Neuron (in vitro differentiated cells): ENCODE data around the gene CREBBP.

ENCODE experiments used
- H2AFZ ChIP-seq: one replicate; pipeline ENCODE4 v1.6.1; 2013; ENCODE audit warnings: low read depth, mild to moderate bottlenecking, inconsistent platforms, low read length, moderate library complexity
- H3K27me3 ChIP-seq: one replicate; pipeline ENCODE4 v1.6.1; 2013; ENCODE audit warnings: low read length; ENCODE audit not compliant: insufficient read depth
- H3K36me3 ChIP-seq: one replicate; pipeline ENCODE4 v1.6.1; 2013; ENCODE audit warnings: low read length; ENCODE audit not compliant: insufficient read depth
- H3K4me1 ChIP-seq: one replicate; pipeline ENCODE4 v1.6.1; 2013; ENCODE audit warnings: low read length; ENCODE audit not compliant: insufficient read depth
- H3K4me3 ChIP-seq: 2 replicates; pipeline ENCODE4 v1.5.1; 2013; ENCODE audit warnings: mild to moderate bottlenecking, low read length, moderate library complexity
- H3K9me3 ChIP-seq: one replicate; pipeline ENCODE4 v1.6.1; 2013; ENCODE audit warnings: low read length

Gene CREBBP

DNA sequence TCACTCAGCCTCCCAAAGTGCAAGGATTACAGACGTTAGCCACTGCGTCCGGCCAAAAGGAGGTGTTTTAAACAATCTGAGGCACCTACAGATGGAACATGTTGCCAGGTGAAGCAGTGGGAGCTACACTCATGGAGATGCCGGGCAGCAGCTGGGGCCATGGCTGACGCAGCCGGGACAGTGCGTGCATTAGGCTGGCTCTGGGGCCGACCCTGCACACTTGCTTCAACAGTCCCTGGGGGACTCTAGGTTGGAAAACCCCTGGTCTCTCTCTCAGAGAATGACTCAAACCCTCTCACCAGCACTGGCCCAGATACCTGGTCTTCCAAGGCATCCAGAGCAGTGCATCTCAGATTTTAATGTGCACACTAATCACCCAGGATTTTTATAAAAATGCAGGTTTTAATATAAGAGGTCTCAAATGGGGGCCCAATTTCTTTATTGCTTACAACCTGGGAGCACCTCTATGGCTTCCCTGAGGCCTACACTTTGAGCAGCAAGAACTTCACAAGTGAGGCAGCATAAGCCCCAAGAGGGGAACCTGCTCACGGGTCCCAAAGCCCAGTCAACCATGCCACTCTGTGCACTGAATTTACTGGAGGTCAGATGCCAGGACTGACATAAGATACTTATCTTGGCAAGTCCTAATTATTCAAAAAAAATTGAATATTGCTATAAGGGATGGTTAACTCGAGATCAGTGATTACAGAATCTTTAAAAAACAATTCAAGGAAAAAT lies 92.4 kb downstream of the CREBBP start:
- Histone ChIP-seq H3K36me3 (peaks cover 51% of the 10 kb centered on the region), H3K27me3 (no peaks in the 10 kb centered on the region), H2AFZ (no peak overlapping the region), H3K4me1 (no peaks in the 10 kb centered on the region), H3K9me3 (no peaks in the 10 kb centered on the region), H3K4me3 (no peak overlapping the region)

DNA sequence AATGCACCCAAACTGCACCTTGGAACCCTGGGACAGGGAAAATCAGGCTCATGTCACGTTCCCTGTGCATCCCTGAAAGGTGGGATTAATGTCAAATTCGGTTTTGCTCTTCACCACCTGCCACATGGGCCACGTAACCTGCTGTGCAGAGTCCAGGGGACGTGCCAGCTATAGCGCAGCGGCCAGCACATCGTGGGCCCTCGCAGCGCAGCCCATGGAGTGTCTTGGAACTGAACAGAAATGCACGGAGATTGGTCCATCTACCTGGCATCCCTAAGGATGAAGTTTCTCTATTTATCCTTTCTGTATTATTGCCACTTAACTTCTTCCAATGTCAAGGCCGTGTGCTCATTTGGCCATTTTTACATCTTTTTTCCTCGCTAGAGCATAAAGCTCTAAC lies 95.1 kb downstream of the CREBBP start:
- Histone ChIP-seq H3K36me3 (peaks cover 53% of the 10 kb centered on the region), H3K4me3 (no peak overlapping the region), H3K27me3 (no peaks in the 10 kb centered on the region), H3K9me3 (no peaks in the 10 kb centered on the region), H3K4me1 (no peaks in the 10 kb centered on the region), H2AFZ (no peak overlapping the region)

DNA sequence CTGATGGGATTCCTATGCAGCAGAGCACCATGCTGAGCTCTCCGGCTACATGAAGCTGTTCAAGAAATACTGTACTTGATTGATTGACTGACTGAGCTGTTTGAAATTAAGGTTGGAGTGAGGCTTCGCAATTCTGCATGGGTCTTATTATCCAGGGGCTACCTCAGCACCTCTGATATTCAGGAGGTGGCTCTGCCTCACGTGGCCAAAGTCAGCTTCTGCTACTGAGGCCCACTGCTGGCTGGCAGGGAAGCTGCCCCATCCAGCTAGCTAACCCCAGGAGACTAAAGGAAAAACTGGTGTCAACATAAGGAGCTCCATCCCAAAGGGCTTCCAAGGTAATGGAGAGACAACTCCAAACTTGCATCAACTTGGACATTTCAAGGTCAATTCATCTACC lies 97.0 kb downstream of the CREBBP start:
- Histone ChIP-seq H3K4me3 (no peak overlapping the region), H3K4me1 (no peaks in the 10 kb centered on the region), H3K27me3 (no peaks in the 10 kb centered on the region), H3K36me3 (peaks cover 61% of the 10 kb centered on the region), H3K9me3 (no peaks in the 10 kb centered on the region), H2AFZ (no peak overlapping the region)

DNA sequence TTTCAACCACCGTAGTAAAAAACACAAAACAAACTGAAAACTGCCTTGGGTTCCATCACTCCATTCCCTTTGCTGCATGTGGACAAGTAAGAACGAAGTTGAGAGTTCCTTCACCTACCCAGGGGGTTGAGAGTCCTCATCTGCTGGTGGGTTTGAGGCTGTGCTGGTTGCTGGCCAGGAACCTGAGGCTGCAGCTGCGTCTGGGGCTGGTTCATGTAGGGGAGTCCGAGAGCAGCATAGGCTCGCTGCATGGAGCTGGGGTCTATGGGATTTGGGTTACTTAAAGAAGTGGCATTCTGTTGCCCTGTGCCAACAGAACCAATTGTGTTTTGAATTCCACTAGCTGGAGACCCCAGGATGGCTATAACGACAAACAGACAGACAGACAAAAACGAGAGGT lies 97.9 kb downstream of the CREBBP start:
- H3K4me3 ChIP-seq: no peak overlapping the region
- peaks cover 69% of the 10 kb centered on the region for H3K36me3 ChIP-seq
- no peaks in the 10 kb centered on the region for H3K4me1 ChIP-seq

DNA sequence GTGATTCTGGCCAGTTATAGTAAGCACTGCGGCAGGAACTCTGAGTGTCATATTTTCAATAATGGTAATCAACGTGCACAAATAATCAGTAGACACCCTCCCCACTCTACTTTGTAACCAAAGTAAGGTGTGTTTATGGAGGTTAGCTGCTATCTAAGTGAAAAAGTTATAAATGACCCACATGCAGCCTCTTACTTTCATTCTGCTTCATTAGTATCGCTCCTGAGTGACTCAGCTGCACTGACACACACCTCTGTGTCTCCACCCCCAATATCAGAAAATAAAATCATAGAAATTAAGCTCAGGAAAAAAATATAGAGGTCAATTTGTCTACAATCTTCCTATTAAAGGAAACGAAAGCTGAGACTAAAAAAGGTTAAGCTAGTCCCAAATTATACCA lies 99.1 kb downstream of the CREBBP start:
- Histone ChIP-seq H3K36me3 (peaks cover 75% of the 10 kb centered on the region), H3K4me3 (no peak overlapping the region), H2AFZ (no peak overlapping the region), H3K9me3 (no peaks in the 10 kb centered on the region), H3K4me1 (no peaks in the 10 kb centered on the region), H3K27me3 (no peaks in the 10 kb centered on the region)

More for the DNA sequence above, 97.9 kb downstream of the CREBBP start:
- Histone ChIP-seq H3K27me3 (no peaks in the 10 kb centered on the region), H3K9me3 (no peaks in the 10 kb centered on the region), H2AFZ (no peak overlapping the region)

DNA sequence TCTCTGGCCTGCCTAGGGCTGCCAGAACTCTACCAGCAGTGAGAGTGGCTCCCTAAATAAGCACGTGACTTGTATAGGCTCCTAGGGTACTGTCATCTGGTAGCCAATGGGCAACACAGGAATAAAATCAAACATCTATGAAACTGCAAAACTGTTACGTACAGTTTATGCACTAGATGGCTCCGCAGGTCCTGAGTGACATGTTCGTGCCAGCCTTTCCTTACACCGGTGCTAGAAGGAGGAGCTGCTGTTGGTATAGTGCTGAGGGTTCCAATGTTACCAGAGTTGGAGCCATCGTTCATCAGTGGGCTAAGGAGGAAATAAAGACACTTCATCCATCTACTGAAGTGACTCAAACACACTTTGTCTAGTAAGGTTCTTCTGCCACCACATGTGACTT lies 99.9 kb downstream of the CREBBP start:
- H3K4me1 ChIP-seq: no peaks in the 10 kb centered on the region
- H3K4me3 ChIP-seq: no peak overlapping the region

DNA sequence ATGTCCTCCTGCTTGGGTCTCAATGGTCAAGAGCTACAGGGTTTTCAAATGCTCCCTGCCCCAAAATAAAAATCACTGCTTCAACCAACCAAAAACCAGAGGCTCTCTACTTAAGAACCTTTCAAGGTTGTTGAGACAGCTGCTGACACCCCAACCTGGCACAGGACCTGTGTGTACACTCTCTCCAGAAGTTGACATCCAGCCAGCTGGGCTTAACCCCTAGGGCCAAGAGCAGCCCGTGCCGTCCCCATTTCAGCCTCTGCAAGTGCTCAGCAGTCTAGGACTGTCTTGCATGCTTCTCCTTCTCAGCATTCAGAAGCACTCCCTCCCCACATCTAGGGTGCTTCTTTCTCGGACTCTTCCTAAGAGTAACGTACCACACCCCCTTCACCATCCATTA lies 104.2 kb downstream of the CREBBP start:
- H3K27me3 ChIP-seq: no peaks in the 10 kb centered on the region
- H3K36me3 ChIP-seq: peaks cover 81% of the 10 kb centered on the region

More for the DNA sequence above, 99.9 kb downstream of the CREBBP start:
- H3K36me3 ChIP-seq: peaks cover 77% of the 10 kb centered on the region
- no peak overlapping the region for H2AFZ ChIP-seq
- H3K27me3 ChIP-seq: no peaks in the 10 kb centered on the region
- H3K9me3 ChIP-seq: no peaks in the 10 kb centered on the region

DNA sequence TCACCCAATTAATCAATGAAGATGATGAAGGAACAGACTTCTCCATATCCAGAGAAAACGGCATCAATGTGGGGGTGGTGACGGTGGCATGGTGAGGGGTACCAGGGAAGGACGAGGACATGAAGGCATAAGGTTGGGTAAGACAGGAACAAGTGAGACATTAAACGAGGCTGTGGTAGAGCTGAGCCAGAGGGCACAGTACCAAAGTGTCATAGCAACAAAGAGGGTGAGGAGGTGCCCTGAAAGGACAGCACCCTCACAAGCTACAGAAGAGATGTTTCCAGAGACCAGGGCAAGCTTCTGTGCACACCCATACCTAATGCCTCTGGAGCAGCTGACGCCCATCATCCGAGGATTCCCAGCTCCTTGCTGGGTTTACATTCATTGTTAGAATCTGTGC lies 105.7 kb downstream of the CREBBP start:
- Histone ChIP-seq H2AFZ (no peak overlapping the region), H3K36me3 (peaks cover 81% of the 10 kb centered on the region), H3K4me1 (no peaks in the 10 kb centered on the region), H3K27me3 (no peaks in the 10 kb centered on the region), H3K9me3 (no peaks in the 10 kb centered on the region), H3K4me3 (no peak overlapping the region)

More for the DNA sequence above, 104.2 kb downstream of the CREBBP start:
- H3K4me3 ChIP-seq: no peak overlapping the region
- H3K4me1 ChIP-seq: no peaks in the 10 kb centered on the region
- no peak overlapping the region for H2AFZ ChIP-seq
- H3K9me3 ChIP-seq: no peaks in the 10 kb centered on the region

DNA sequence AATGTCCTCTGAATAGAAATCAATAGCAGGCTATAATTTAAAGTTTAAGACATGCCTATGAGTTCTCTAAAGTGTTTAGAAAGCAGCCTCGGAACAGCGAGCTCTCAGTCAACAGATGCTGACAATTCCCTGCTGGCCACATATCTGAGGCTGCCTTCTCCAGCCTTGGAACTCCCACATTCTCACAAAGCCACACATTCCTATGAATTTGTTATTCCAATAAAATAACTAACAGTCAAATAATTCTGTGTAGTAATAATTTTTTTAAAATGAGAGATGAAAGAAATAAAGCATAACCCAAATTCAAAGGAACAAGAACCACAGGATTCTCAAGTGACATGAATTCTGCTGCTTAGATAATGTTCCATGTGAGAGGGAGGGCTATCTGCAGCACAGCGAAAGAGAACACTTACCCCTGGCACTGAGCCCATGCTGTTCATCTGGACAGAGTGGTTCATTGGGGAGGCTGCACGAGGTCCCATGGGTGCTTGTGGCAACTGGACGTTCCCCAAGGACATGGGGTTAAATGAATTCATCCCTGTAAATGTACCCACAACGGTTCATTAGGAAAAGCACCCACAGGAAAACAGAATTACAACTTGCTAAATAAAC lies 106.3 kb downstream of the CREBBP start:
- H2AFZ ChIP-seq: no peak overlapping the region
- no peak overlapping the region for H3K4me3 ChIP-seq
- peaks cover 81% of the 10 kb centered on the region for H3K36me3 ChIP-seq
- no peaks in the 10 kb centered on the region for H3K4me1 ChIP-seq
- no peaks in the 10 kb centered on the region for H3K27me3 ChIP-seq
- H3K9me3 ChIP-seq: no peaks in the 10 kb centered on the region

DNA sequence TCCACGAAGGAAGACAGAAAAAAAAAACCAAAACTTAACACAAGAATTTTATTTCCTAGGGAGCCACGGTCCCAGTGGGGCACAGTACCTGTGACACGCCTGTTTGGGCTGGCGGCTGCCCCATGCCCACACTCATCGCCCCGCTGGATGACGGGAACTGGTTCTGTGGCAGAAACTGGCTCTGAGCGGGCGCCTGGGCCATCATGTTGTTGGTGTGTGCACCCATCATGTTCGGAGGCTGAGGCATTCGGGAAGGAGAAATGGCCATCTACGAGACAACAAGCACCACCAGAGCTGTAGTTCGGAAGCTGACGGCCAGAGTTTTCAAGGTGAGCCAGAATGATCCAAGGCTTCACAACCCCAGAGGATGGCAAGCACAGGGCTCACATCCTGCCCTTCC lies 106.8 kb downstream of the CREBBP start:
- Histone ChIP-seq H2AFZ (no peak overlapping the region), H3K36me3 (peaks cover 83% of the 10 kb centered on the region), H3K27me3 (no peaks in the 10 kb centered on the region), H3K9me3 (no peaks in the 10 kb centered on the region), H3K4me3 (no peak overlapping the region), H3K4me1 (no peaks in the 10 kb centered on the region)

DNA sequence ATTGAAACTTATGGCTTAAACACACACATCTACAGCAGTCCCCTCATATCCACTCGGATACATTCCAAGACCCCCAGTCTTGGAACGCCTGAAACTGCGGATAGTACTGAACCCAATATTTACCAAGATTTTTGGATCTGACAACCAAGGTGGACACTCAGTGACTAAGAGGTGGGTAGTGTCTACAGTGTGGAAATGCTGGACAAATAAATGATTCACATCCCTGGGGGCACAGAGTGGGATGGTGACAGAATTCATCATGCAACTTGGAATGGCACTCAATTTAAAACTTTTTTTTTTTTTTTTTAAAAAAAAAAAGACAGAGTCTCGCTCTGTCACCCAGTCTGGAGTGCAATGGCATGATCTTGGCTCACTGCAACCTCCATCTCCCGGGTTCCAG lies 109.0 kb downstream of the CREBBP start:
- Histone ChIP-seq H3K27me3 (no peaks in the 10 kb centered on the region), H3K36me3 (peaks cover 89% of the 10 kb centered on the region), H3K9me3 (no peaks in the 10 kb centered on the region), H3K4me1 (no peaks in the 10 kb centered on the region), H2AFZ (no peak overlapping the region), H3K4me3 (no peak overlapping the region)

DNA sequence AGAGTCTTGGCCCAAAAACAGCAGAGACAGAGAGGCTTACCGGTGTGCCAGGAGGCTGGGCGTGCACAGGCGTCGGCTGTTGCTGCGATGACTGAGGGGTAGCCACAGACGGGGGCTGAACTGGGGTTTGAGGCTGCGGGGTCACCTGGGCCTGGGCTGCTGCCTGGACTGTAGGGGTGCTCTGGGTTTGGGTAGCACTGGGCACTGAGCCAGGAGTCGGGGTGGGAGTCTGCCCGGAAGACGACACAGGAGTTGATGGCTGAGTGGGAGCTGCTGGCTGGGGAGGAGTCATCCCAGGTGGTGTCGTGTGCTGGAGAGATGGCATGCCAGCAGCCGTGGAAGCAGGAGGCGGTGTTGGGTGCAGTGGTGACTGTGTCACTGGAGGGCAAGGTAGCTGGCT lies 110.0 kb downstream of the CREBBP start:
- H3K9me3 ChIP-seq: no peaks in the 10 kb centered on the region
- H3K27me3 ChIP-seq: no peaks in the 10 kb centered on the region
- H3K36me3 ChIP-seq: peaks cover 90% of the 10 kb centered on the region
- no peak overlapping the region for H3K4me3 ChIP-seq
- H2AFZ ChIP-seq: no peak overlapping the region
- no peaks in the 10 kb centered on the region for H3K4me1 ChIP-seq

DNA sequence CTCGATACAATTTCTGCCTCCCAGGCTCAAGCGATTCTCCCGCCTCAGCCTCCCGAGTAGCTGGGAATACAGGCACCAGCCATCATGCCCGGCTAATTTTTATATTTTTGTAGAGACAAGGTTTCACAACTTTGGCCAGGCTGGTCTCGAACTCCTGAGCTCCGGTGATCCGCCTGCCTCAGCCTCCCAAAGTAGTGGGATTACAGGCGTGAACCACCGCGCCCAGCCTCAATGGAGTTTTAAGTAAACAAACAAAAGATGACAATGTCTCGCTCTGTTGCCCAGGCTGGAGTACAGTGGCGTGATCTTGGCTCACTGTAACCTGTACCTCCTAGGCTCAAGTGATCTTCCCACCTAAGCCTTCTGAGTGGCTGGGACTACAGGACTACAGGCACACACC lies 110.6 kb downstream of the CREBBP start:
- Histone ChIP-seq H3K9me3 (no peaks in the 10 kb centered on the region), H3K27me3 (no peaks in the 10 kb centered on the region), H3K36me3 (peaks cover 90% of the 10 kb centered on the region), H3K4me3 (no peak overlapping the region), H2AFZ (no peak overlapping the region), H3K4me1 (no peaks in the 10 kb centered on the region)

DNA sequence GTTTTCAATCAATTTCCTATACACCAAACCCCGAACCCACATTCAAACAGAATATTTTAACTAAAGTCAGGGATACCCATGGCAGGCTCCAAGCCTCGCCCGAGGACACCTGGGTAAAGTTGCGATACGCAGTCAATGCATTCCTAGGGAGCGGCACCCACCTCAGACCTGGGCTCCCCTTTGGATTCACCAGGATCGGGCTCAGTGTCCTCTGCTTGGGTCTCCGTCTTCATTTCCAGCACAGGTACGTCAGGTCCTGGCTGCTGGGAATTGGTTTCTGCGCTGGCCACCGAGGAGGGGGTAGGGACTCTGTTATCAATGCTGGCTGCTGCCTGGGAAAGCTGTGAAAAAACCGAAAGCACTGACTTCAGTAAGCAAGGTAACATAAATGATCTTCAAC lies 111.5 kb downstream of the CREBBP start:
- Histone ChIP-seq H3K36me3 (peaks cover 87% of the 10 kb centered on the region), H3K9me3 (no peaks in the 10 kb centered on the region), H3K27me3 (no peaks in the 10 kb centered on the region), H2AFZ (no peak overlapping the region), H3K4me3 (no peak overlapping the region), H3K4me1 (no peaks in the 10 kb centered on the region)
